ENCODE results near the gene RAB36.

DNA sequence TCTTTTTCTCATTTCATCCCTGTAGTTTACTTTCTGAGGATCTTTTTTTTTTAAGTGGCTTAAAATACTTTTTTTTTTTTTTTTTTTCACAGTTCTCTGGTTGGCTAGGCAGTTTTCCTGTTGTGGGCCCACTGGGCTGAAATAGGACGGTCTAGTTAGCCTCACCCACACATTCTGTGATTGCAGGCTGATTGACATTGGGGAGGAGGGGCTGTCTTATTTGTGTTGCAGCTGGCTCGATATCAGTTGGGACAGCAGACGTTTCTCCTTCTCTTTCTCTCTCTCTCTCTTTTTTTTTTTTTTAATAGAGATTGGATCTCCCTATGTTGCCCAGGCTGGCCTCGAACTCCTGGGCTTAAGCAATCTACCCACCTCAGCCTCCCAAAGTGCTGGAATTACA, 41.9 kb downstream of the RAB36 start:
- no peak for TF ChIP-seq CTCF (IDR thresholded peaks at IDR 0.05)
- no peak for TF ChIP-seq POLR2A (IDR thresholded peaks at IDR 0.05)
- no peak for TF ChIP-seq EP300 (IDR thresholded peaks at IDR 0.05)

Data from ovary (tissue), 3 donors.